PFSK-1 (cell line): ENCODE measurements around the gene SAPCD1.

Experiments
- FOXP2 ChIP-seq: optimal IDR thresholded peaks from 2 replicates; pipeline ENCODE3; 2011; ENCODE audit warnings: borderline replicate concordance, control low read depth, inconsistent platforms; ENCODE audit not compliant: insufficient read depth; ENCODE audit errors: extremely low read length, extremely low read depth
- POLR2AphosphoS5 ChIP-seq: IDR thresholded peaks from 2 replicates; pipeline ENCODE4 v1.6.1; 2012; ENCODE audit warnings: low read depth, mild to moderate bottlenecking, control low read depth, low read length, moderate library complexity
- SIN3A ChIP-seq: IDR thresholded peaks from 2 replicates; pipeline ENCODE4 v1.6.1; 2012; ENCODE audit warnings: mild to moderate bottlenecking, low read length, moderate library complexity, borderline replicate concordance; ENCODE audit not compliant: insufficient read depth
- TAF1 ChIP-seq: IDR thresholded peaks from 2 replicates; pipeline ENCODE4 v1.6.1; 2012; ENCODE audit warnings: low read length, control low read depth, borderline replicate concordance; ENCODE audit not compliant: insufficient read depth
- TF ChIP-seq, protein P1 (sequence below), 2 experiments: IDR thresholded peaks; 2 replicates each; pipeline versions ENCODE4 v1.6.1 to v1.8.0; 2011 to 2012; ENCODE audit warnings: low read depth in 2 of 2, low read length in 2 of 2, control low read depth in 1 of 2, inconsistent platforms in 1 of 2, mild to moderate bottlenecking in 1 of 2, moderate library complexity in 1 of 2; ENCODE audit not compliant: insufficient read depth in 1 of 2

Gene SAPCD1

DNA sequence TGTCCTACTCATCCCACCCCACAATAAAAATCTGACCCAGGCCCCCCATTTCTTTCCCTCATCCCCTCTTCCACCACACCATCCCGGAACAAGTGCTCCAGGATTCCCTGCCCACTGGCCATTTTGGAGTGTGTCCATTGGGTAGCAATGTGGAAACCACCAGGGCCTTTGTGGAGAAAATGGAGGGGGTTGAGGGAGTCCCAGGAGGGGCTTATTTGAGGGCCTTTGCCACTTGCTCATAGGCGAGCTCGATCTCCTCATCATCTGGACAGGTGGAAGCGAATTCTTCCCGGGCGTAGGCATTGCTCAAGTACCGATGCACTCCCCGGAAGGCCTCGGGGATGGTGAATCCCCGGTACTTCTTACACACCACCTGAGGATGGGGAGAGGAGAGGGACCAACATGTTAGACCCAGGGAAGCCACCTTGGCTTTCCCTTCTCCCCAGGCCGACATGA, 31.8 kb upstream of the SAPCD1 start:
- no peak for TF ChIP-seq FOXP2
- TF ChIP-seq TAF1: no peak
- no peak for TF ChIP-seq POLR2AphosphoS5
- TF ChIP-seq SIN3A: no peak
- TF ChIP-seq, protein P1, sequence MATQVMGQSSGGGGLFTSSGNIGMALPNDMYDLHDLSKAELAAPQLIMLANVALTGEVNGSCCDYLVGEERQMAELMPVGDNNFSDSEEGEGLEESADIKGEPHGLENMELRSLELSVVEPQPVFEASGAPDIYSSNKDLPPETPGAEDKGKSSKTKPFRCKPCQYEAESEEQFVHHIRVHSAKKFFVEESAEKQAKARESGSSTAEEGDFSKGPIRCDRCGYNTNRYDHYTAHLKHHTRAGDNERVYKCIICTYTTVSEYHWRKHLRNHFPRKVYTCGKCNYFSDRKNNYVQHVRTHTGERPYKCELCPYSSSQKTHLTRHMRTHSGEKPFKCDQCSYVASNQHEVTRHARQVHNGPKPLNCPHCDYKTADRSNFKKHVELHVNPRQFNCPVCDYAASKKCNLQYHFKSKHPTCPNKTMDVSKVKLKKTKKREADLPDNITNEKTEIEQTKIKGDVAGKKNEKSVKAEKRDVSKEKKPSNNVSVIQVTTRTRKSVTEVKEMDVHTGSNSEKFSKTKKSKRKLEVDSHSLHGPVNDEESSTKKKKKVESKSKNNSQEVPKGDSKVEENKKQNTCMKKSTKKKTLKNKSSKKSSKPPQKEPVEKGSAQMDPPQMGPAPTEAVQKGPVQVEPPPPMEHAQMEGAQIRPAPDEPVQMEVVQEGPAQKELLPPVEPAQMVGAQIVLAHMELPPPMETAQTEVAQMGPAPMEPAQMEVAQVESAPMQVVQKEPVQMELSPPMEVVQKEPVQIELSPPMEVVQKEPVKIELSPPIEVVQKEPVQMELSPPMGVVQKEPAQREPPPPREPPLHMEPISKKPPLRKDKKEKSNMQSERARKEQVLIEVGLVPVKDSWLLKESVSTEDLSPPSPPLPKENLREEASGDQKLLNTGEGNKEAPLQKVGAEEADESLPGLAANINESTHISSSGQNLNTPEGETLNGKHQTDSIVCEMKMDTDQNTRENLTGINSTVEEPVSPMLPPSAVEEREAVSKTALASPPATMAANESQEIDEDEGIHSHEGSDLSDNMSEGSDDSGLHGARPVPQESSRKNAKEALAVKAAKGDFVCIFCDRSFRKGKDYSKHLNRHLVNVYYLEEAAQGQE (IDR thresholded peaks at IDR 0.05; ENCODE audit: insufficient read depth in 1 of 2, low read depth in 2 of 2, low read length in 2 of 2): no peak

DNA sequence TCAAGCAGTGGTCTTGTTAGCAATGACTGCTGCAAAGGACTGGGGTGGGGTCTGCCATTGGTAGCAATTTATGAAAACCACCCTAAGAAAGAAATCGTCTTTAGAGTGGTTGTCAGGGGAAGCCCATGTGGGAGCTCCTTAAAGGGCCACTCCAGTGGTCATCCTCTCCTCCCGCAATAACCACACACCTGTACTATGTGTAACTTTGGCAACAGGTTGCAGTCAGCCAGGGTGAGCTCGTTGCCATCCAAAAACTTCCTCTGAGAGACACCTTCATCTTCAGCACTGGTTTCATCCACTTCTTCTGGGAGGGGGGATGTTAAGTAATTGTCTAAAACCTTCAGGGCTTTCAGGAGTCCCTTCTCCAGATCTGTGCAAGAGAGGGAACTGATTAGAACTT, 30.4 kb upstream of the SAPCD1 start:
- no peak for TF ChIP-seq SIN3A
- TF ChIP-seq FOXP2: no peak
- TF ChIP-seq, protein P1 (IDR thresholded peaks at IDR 0.05; ENCODE audit: insufficient read depth in 1 of 2, low read depth in 2 of 2, low read length in 2 of 2): no peak
- TF ChIP-seq TAF1: no peak
- no peak for TF ChIP-seq POLR2AphosphoS5

DNA sequence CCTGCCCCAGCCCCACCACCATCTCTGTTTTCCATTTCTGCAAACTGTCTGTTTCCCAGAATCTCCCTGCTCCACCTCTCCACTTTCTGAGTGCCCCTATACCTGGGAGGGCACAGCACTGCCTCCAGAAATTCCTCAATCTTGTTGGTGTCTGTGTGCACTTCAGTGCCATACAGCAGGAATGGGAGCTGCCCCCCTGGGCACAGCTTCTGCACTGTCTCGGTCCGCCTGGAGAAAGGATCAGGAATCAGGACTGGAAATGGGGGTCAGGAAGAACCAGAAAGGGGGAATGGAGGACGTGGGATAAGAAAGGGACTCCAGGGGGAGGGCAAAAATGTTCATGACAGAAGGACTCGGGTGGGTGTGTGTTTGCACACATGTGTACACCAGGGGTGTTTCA, 28.7 kb upstream of the SAPCD1 start:
- TF ChIP-seq POLR2AphosphoS5 (no peak), SIN3A (no peak), FOXP2 (no peak), TAF1 (no peak)
- TF ChIP-seq, protein P1 (IDR thresholded peaks at IDR 0.05; ENCODE audit: insufficient read depth in 1 of 2, low read depth in 2 of 2, low read length in 2 of 2): no peak

DNA sequence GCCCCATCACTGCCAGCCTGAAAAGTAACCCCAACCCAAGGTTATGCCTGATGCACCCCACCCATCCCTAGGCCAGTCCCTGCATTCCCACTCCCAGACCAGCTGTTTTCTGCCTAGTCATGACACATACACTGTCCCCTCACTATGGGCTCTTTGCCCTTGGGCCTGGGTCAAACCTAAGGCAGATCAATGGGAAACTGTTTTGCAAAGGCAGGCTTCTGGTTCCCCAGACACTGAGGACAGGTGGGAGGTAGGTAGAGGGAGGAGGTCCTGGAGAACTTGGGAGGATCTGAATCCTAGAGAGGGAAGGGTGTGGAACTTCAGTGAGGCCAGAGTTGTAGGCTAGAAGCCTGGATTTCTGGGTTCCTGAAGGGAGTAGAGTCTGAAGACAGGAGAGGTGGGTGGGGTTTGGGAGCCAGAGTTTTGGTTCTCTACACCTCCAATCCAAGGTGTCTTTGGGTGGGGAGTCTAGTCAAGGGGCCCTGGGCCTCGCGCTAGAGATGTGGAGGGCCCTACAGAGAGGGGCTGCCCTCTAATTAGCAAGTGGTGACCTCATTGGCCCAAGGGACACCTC, 28.1 kb upstream of the SAPCD1 start:
- TF ChIP-seq POLR2AphosphoS5: no peak
- no peak for TF ChIP-seq TAF1
- TF ChIP-seq, protein P1 (IDR thresholded peaks at IDR 0.05; ENCODE audit: insufficient read depth in 1 of 2, low read depth in 2 of 2, low read length in 2 of 2): no peak
- TF ChIP-seq SIN3A: no peak; the same call in 1 of the 2 replicates
- TF ChIP-seq FOXP2: no peak
